ENCODE results near the gene AMH.

Gene AMH

GRCh38 chr19:2259336-2259735 is 10.2 kb downstream of the AMH start:
- TF ChIP-seq POLR2AphosphoS5 (IDR thresholded peaks at IDR 0.05; ENCODE audit: low read depth, low read length) = no peak
- TF ChIP-seq SIN3A (IDR thresholded peaks at IDR 0.05; ENCODE audit: borderline replicate concordance, insufficient read depth, low read length) = no peak
- no peak for TF ChIP-seq FOXP2 (optimal IDR thresholded peaks at IDR 0.05; ENCODE audit: borderline replicate concordance, extremely low read depth, extremely low read length, insufficient read depth)
- TF ChIP-seq TAF1 (IDR thresholded peaks at IDR 0.05; ENCODE audit: borderline replicate concordance, insufficient read depth, low read length) = no peak
- TF ChIP-seq, protein P1, sequence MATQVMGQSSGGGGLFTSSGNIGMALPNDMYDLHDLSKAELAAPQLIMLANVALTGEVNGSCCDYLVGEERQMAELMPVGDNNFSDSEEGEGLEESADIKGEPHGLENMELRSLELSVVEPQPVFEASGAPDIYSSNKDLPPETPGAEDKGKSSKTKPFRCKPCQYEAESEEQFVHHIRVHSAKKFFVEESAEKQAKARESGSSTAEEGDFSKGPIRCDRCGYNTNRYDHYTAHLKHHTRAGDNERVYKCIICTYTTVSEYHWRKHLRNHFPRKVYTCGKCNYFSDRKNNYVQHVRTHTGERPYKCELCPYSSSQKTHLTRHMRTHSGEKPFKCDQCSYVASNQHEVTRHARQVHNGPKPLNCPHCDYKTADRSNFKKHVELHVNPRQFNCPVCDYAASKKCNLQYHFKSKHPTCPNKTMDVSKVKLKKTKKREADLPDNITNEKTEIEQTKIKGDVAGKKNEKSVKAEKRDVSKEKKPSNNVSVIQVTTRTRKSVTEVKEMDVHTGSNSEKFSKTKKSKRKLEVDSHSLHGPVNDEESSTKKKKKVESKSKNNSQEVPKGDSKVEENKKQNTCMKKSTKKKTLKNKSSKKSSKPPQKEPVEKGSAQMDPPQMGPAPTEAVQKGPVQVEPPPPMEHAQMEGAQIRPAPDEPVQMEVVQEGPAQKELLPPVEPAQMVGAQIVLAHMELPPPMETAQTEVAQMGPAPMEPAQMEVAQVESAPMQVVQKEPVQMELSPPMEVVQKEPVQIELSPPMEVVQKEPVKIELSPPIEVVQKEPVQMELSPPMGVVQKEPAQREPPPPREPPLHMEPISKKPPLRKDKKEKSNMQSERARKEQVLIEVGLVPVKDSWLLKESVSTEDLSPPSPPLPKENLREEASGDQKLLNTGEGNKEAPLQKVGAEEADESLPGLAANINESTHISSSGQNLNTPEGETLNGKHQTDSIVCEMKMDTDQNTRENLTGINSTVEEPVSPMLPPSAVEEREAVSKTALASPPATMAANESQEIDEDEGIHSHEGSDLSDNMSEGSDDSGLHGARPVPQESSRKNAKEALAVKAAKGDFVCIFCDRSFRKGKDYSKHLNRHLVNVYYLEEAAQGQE (IDR thresholded peaks at IDR 0.05; ENCODE audit: insufficient read depth in 1 of 2, low read depth in 2 of 2, low read length in 2 of 2) = no peak

DNA sequence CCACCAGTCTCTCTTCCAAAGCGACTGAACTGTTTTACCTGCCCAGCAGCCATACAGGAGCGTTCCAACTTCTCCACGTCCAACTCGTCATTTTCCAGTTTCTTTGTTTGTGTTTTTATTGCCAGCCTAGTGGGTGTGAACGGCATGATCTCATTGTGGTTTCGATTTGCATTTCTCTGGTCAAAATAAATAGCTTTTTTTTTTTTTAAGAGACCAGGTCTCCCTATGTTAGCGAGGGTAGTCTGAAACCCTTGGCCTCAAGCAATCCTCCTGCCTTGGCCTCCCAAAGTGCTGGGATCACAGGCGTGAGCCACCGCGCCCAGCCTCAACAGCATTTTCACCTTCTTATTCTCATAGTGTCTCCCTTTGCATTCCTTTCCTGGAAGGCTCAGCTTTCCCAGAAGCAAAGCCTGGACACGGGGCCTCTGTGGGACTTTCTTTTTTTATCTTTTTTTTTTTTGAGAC is 11.2 kb downstream of the AMH start:
- no peak for TF ChIP-seq FOXP2 (optimal IDR thresholded peaks at IDR 0.05; ENCODE audit: borderline replicate concordance, extremely low read depth, extremely low read length, insufficient read depth)
- TF ChIP-seq, protein P1 (IDR thresholded peaks at IDR 0.05; ENCODE audit: insufficient read depth in 1 of 2, low read depth in 2 of 2, low read length in 2 of 2) = no peak
- TF ChIP-seq POLR2AphosphoS5 (IDR thresholded peaks at IDR 0.05; ENCODE audit: low read depth, low read length) = no peak
- TF ChIP-seq SIN3A (IDR thresholded peaks at IDR 0.05; ENCODE audit: borderline replicate concordance, insufficient read depth, low read length) = no peak
- TF ChIP-seq TAF1 (IDR thresholded peaks at IDR 0.05; ENCODE audit: borderline replicate concordance, insufficient read depth, low read length) = no peak

- TF ChIP-seq, protein P1 (IDR thresholded peaks at IDR 0.05; ENCODE audit: insufficient read depth in 1 of 2, low read depth in 2 of 2, low read length in 2 of 2) = no peak
- TF ChIP-seq POLR2AphosphoS5 (IDR thresholded peaks at IDR 0.05; ENCODE audit: low read depth, low read length) (no peak), TAF1 (IDR thresholded peaks at IDR 0.05; ENCODE audit: borderline replicate concordance, insufficient read depth, low read length) (no peak), FOXP2 (optimal IDR thresholded peaks at IDR 0.05; ENCODE audit: borderline replicate concordance, extremely low read depth, extremely low read length, insufficient read depth) (no peak), SIN3A (IDR thresholded peaks at IDR 0.05; ENCODE audit: borderline replicate concordance, insufficient read depth, low read length) (no peak)
These were observed 12.5 kb downstream of the AMH start for GRCh38 chr19:2261438-2262172.

DNA sequence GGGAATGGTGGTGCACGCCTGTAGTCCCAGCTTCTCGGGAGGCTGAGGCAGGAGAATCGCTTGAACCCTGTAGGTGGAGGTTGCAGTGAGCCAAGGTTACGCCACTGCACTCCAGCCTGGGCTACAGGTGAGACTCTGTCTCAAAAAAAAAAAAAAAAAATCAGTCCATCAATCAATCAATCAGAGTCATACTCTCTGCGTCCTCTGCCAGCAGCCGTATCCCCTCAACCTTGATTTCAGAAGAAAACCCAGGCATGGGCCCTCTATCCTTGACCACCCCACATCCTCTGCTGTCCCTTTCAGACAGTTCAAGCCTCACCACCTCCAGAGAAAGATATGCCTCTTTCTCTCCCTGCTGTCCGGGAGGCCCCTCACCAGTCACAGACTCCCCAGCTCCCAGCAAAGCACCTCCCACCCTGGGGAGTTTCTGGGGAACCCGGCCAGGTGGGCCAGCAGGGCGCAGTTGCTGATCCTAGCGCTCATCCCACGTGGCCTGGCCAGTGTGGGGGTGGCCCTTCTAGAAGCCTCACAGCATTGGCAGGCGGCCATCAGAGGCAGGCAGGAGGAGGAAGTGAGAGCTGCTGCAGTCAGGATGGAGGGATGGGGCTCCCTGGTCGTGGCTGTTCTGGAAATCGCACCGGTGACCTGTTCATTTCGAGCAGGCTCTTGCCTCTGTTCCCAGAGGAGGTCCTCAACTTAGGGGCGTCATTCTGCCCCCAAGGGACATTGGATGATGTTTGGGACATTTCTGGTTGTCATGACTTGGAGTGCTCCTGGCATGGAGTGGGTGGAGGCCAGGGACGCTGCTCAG is 17.3 kb downstream of the AMH start:
- no peak for TF ChIP-seq SIN3A (IDR thresholded peaks at IDR 0.05; ENCODE audit: borderline replicate concordance, insufficient read depth, low read length)
- TF ChIP-seq, protein P1 (IDR thresholded peaks at IDR 0.05; ENCODE audit: insufficient read depth in 1 of 2, low read depth in 2 of 2, low read length in 2 of 2) = no peak
- TF ChIP-seq TAF1 (IDR thresholded peaks at IDR 0.05; ENCODE audit: borderline replicate concordance, insufficient read depth, low read length) = no peak
- TF ChIP-seq FOXP2 (optimal IDR thresholded peaks at IDR 0.05; ENCODE audit: borderline replicate concordance, extremely low read depth, extremely low read length, insufficient read depth) = peak; percentile 25
- peak; percentile 53 for TF ChIP-seq POLR2AphosphoS5 (IDR thresholded peaks at IDR 0.05; ENCODE audit: low read depth, low read length)
